ENCODE data around the gene CACNA1C. TPM values are rescaled to one million over a fixed set of nuclear protein-coding genes. Genes with fewer than 3 reads are reported as not detected.

Gene CACNA1C
- total RNA-seq, 5 donors from 2014 or later (not counting 1 experiment from before 2014, with no cell fraction given): 0.10 to 0.26 (median 0.16) TPM

GRCh38 chr12:2457215-2457932 is 404.6 kb downstream of the CACNA1C start:
- 92% methylated on average over 11 of the region's 23 CpGs for WGBS (ENCODE audit: insufficient coverage)
- Mint-ChIP-seq H3K9me3 (no peaks in the 10 kb centered on the region), H3K4me3 (no peak overlapping the region), H3K27ac (no peak overlapping the region), H3K36me3 (no peaks in the 10 kb centered on the region), H3K27me3 (no peaks in the 10 kb centered on the region), H3K4me1 (peaks cover 0 to 2% (median 0%) of the 10 kb centered on the region in 3 donors)
- H3K27me3 ChIP-seq (replicated peaks in 1 of 2; ENCODE audit: control insufficient read depth in 2 of 2, extremely low read depth in 1 of 2, insufficient read depth in 2 of 2, low read length in 1 of 2): peaks cover 0 to 9% of the 10 kb centered on the region in 2 experiments
- POLR2A ChIA-PET: no interaction called here
- no peaks in the 10 kb centered on the region for H3K9me3 ChIP-seq
- H3K36me3 ChIP-seq (ENCODE audit: control insufficient read depth in 2 of 2, extremely low read depth in 1 of 2, insufficient read depth in 1 of 2, low read length in 1 of 2): no peaks in the 10 kb centered on the region
- no peak for DNase-seq
- no peak overlapping the region for H3K4me3 ChIP-seq (ENCODE audit: control insufficient read depth in 1 of 2, extremely low read depth in 1 of 2, low read length in 1 of 2)
- H3K27ac ChIP-seq (ENCODE audit: low read length): no peak overlapping the region
- ATAC-seq (replicated peaks in 1 of 4): no peak
- CTCF ChIA-PET: interaction anchor here in 1 of 2 donors (0.6 kb wide), 1 partner anchor 63 kb away, joined by 4 read pairs; no protein-coding TSS in a partner anchor
- peaks cover 0 to 3% of the 10 kb centered on the region in 2 experiments for H3K4me1 ChIP-seq (ENCODE audit: control insufficient read depth in 1 of 2, extremely low read depth in 1 of 2, insufficient read depth in 2 of 2, low read length in 2 of 2)

DNA sequence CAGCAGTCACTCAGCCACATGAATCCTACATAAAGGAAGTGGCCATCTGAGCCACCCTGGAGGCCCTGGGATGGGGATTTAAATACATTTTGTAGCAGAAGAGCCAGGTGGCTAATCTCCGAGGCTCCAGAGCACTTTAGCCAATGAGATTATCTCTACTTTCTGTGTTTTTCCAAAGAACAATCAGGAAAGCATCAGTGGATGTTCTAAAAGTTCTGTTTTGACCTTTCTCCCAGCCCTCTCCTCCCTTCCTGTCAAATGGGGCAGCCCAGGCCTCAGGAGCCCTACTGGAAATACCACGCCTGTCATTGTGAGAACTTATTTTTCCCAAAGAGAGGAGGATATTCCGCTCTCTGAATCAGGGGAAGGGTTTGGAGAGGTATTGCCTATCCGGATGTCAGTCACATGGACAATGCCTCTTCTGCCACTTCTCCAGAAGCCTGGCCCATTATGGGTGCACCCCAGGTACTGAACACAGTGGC is 405.2 kb downstream of the CACNA1C start:
- Histone ChIP-seq H3K4me1 (ENCODE audit: control insufficient read depth in 1 of 2, extremely low read depth in 1 of 2, insufficient read depth in 2 of 2, low read length in 2 of 2) (peaks cover 0 to 3% of the 10 kb centered on the region in 2 experiments), H3K27me3 (replicated peaks in 1 of 2; ENCODE audit: control insufficient read depth in 2 of 2, extremely low read depth in 1 of 2, insufficient read depth in 2 of 2, low read length in 1 of 2) (peaks cover 0 to 9% of the 10 kb centered on the region in 2 experiments), H3K9me3 (no peaks in the 10 kb centered on the region), H3K27ac (ENCODE audit: low read length) (no peak overlapping the region), H3K36me3 (ENCODE audit: control insufficient read depth in 2 of 2, extremely low read depth in 1 of 2, insufficient read depth in 1 of 2, low read length in 1 of 2) (no peaks in the 10 kb centered on the region), H3K4me3 (ENCODE audit: control insufficient read depth in 1 of 2, extremely low read depth in 1 of 2, low read length in 1 of 2) (no peak overlapping the region)
- POLR2A ChIA-PET: no interaction called here
- H3K9me3 Mint-ChIP-seq: no peaks in the 10 kb centered on the region
- DNase-seq (no peak), ATAC-seq (replicated peaks in 1 of 4) (no peak)
- no peak overlapping the region for H3K4me3 Mint-ChIP-seq
- no peaks in the 10 kb centered on the region for H3K36me3 Mint-ChIP-seq
- WGBS (ENCODE audit: insufficient coverage): no CpG with 5 or more reads among the region's 4 CpGs
- no peak overlapping the region for H3K27ac Mint-ChIP-seq
- no peaks in the 10 kb centered on the region for H3K27me3 Mint-ChIP-seq
- H3K4me1 Mint-ChIP-seq: peaks cover 0 to 2% (median 0%) of the 10 kb centered on the region in 3 donors
- CTCF ChIA-PET: no interaction called here

DNA sequence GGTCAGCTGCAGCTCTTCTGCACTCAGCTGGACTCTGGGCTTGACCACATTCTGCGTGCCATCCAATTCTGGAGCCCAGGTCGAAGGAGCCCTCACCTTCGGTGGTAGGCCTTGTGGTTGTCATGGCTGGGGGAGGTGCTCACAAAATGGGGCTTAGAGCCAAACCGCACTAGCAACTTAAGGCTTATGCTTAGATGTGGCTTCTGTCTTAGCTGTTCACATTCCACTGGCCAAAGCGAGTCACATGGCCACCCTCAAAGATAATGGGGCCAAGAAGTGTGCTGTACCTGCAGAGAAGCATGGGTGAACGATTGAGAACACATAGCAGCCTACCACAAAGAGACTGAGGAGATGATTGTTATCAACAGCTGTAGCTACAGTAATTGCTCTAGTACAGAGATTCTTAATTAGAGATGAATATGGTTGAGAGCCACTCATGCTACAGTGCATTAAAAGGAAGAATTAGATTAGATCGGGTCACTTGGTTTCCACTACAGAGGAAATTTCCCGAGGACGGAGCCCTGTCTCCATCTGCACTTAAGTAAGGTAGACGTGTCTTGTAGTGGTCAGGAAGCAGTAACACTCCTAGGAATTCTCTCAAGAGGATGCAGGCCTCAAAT is 407.4 kb downstream of the CACNA1C start:
- H3K27me3 Mint-ChIP-seq: no peaks in the 10 kb centered on the region
- H3K36me3 Mint-ChIP-seq: no peaks in the 10 kb centered on the region
- DNase-seq (peak in 2 of 35 experiments; percentile 2 to 13), ATAC-seq (replicated peaks in 1 of 4) (no peak)
- H3K9me3 Mint-ChIP-seq: no peaks in the 10 kb centered on the region
- no peak overlapping the region for H3K27ac Mint-ChIP-seq
- Histone ChIP-seq H3K4me1 (ENCODE audit: control insufficient read depth in 1 of 2, extremely low read depth in 1 of 2, insufficient read depth in 2 of 2, low read length in 2 of 2) (peaks cover 0 to 3% of the 10 kb centered on the region in 2 experiments), H3K36me3 (ENCODE audit: control insufficient read depth in 2 of 2, extremely low read depth in 1 of 2, insufficient read depth in 1 of 2, low read length in 1 of 2) (no peaks in the 10 kb centered on the region), H3K4me3 (ENCODE audit: control insufficient read depth in 1 of 2, extremely low read depth in 1 of 2, low read length in 1 of 2) (no peak overlapping the region), H3K27ac (ENCODE audit: low read length) (no peak overlapping the region), H3K27me3 (replicated peaks in 1 of 2; ENCODE audit: control insufficient read depth in 2 of 2, extremely low read depth in 1 of 2, insufficient read depth in 2 of 2, low read length in 1 of 2) (peaks cover 0 to 9% of the 10 kb centered on the region in 2 experiments), H3K9me3 (no peaks in the 10 kb centered on the region)
- ChIA-PET CTCF (no interaction called here), POLR2A (no interaction called here)
- 61% methylated on average over 8 of the region's 10 CpGs for WGBS (ENCODE audit: insufficient coverage)
- H3K4me3 Mint-ChIP-seq: no peak overlapping the region
- peaks cover 0 to 2% (median 0%) of the 10 kb centered on the region in 3 donors for H3K4me1 Mint-ChIP-seq

DNA sequence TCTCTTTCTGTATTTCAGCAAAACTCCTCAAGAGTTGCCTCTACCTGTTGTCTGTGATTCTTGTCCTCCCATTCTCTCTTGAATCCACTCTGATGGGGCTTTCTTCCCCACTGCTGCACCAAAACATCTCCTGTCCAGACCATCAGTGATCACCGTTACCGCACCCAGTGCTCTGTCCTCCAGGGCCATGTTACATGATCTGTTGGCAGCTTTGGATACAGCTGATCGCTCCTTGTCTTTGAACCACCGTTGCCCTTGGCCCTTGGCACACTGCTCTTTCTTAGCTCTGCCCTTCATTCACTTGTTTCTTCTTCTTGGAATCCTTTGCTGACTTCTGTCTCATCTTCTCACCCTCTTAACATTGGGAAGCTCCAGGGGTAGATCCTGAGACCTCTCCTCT is 408.3 kb downstream of the CACNA1C start:
- Mint-ChIP-seq H3K4me3 (no peak overlapping the region), H3K27me3 (no peaks in the 10 kb centered on the region), H3K4me1 (peaks cover 0 to 2% (median 0%) of the 10 kb centered on the region in 3 donors), H3K27ac (no peak overlapping the region), H3K36me3 (no peaks in the 10 kb centered on the region), H3K9me3 (no peaks in the 10 kb centered on the region)
- Histone ChIP-seq H3K4me3 (ENCODE audit: control insufficient read depth in 1 of 2, extremely low read depth in 1 of 2, low read length in 1 of 2) (no peak overlapping the region), H3K9me3 (no peaks in the 10 kb centered on the region), H3K36me3 (ENCODE audit: control insufficient read depth in 2 of 2, extremely low read depth in 1 of 2, insufficient read depth in 1 of 2, low read length in 1 of 2) (no peaks in the 10 kb centered on the region), H3K4me1 (ENCODE audit: control insufficient read depth in 1 of 2, extremely low read depth in 1 of 2, insufficient read depth in 2 of 2, low read length in 2 of 2) (peaks cover 0 to 3% of the 10 kb centered on the region in 2 experiments), H3K27ac (ENCODE audit: low read length) (no peak overlapping the region), H3K27me3 (replicated peaks in 1 of 2; ENCODE audit: control insufficient read depth in 2 of 2, extremely low read depth in 1 of 2, insufficient read depth in 2 of 2, low read length in 1 of 2) (peaks cover 0 to 10% of the 10 kb centered on the region in 2 experiments)
- whole genome bisulfite sequencing (ENCODE audit: insufficient coverage): 80% methylated on average over 4 of the region's 4 CpGs
- DNase-seq: no peak
- POLR2A ChIA-PET: no interaction called here
- CTCF ChIA-PET: no interaction called here
- no peak for ATAC-seq (replicated peaks in 1 of 4)

DNA sequence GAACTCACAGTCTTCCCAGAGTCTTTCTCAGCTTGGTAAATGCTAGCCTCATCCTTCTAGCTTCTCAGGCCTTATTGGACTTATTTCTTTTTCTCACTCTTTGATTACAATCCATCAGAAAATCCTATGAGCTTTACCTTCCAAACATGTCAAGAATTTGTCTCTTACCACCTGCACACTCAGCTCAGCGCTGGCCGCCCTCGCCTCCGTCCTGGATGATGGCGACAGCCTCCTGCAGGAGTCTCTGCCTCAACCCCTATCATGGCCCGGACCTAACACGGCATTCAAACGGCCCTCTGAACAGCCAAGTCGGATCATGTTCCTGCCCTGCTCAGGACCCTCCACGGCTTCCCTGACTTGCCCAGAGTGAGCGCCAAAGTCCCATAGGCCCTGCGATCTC is 408.9 kb downstream of the CACNA1C start:
- Histone ChIP-seq H3K4me1 (ENCODE audit: control insufficient read depth in 1 of 2, extremely low read depth in 1 of 2, insufficient read depth in 2 of 2, low read length in 2 of 2) (peaks cover 0 to 3% of the 10 kb centered on the region in 2 experiments), H3K4me3 (ENCODE audit: control insufficient read depth in 1 of 2, extremely low read depth in 1 of 2, low read length in 1 of 2) (no peak overlapping the region), H3K9me3 (no peaks in the 10 kb centered on the region), H3K27ac (ENCODE audit: low read length) (no peak overlapping the region), H3K27me3 (replicated peaks in 1 of 2; ENCODE audit: control insufficient read depth in 2 of 2, extremely low read depth in 1 of 2, insufficient read depth in 2 of 2, low read length in 1 of 2) (peaks cover 0 to 6% of the 10 kb centered on the region in 2 experiments), H3K36me3 (ENCODE audit: control insufficient read depth in 2 of 2, extremely low read depth in 1 of 2, insufficient read depth in 1 of 2, low read length in 1 of 2) (no peaks in the 10 kb centered on the region)
- H3K36me3 Mint-ChIP-seq: no peaks in the 10 kb centered on the region
- ChIA-PET POLR2A (no interaction called here), CTCF (interaction anchor here in 1 of 2 donors (0.6 kb wide), 1 partner anchor 255 kb away, joined by 3 read pairs; no protein-coding TSS in a partner anchor)
- no peak overlapping the region for H3K27ac Mint-ChIP-seq
- no peaks in the 10 kb centered on the region for H3K9me3 Mint-ChIP-seq
- WGBS (ENCODE audit: insufficient coverage): 91% methylated on average over 12 of the region's 12 CpGs
- H3K4me3 Mint-ChIP-seq: no peak overlapping the region
- no peak for DNase-seq
- peaks cover 0 to under 1% of the 10 kb centered on the region in 2 donors for H3K27me3 Mint-ChIP-seq
- ATAC-seq (replicated peaks in 1 of 4): no peak
- peaks cover 0 to 2% (median 0%) of the 10 kb centered on the region in 3 donors for H3K4me1 Mint-ChIP-seq

GRCh38 chr12:2462087-2462486 is 409.3 kb downstream of the CACNA1C start:
- H3K36me3 ChIP-seq (ENCODE audit: control insufficient read depth in 2 of 2, extremely low read depth in 1 of 2, insufficient read depth in 1 of 2, low read length in 1 of 2): no peaks in the 10 kb centered on the region
- ATAC-seq (replicated peaks in 1 of 4): no peak
- H3K27ac ChIP-seq (ENCODE audit: low read length): no peak overlapping the region
- peaks cover 0 to 3% of the 10 kb centered on the region in 2 experiments for H3K4me1 ChIP-seq (ENCODE audit: control insufficient read depth in 1 of 2, extremely low read depth in 1 of 2, insufficient read depth in 2 of 2, low read length in 2 of 2)
- Mint-ChIP-seq H3K9me3 (no peaks in the 10 kb centered on the region), H3K27me3 (peaks cover 0 to 4% of the 10 kb centered on the region in 2 donors), H3K27ac (no peak overlapping the region), H3K4me1 (peaks cover 0 to 2% (median 0%) of the 10 kb centered on the region in 3 donors), H3K36me3 (no peaks in the 10 kb centered on the region), H3K4me3 (no peak overlapping the region)
- no peaks in the 10 kb centered on the region for H3K9me3 ChIP-seq
- WGBS (ENCODE audit: insufficient coverage): 96% methylated on average over 9 of the region's 14 CpGs
- no peak overlapping the region for H3K4me3 ChIP-seq (ENCODE audit: control insufficient read depth in 1 of 2, extremely low read depth in 1 of 2, low read length in 1 of 2)
- DNase-seq: no peak
- CTCF ChIA-PET: interaction anchor here in 1 of 2 donors (0.6 kb wide), 1 partner anchor 256 kb away, joined by 3 read pairs; no protein-coding TSS in a partner anchor
- POLR2A ChIA-PET: no interaction called here
- peaks cover 0 to 4% of the 10 kb centered on the region in 2 experiments for H3K27me3 ChIP-seq (replicated peaks in 1 of 2; ENCODE audit: control insufficient read depth in 2 of 2, extremely low read depth in 1 of 2, insufficient read depth in 2 of 2, low read length in 1 of 2)

Data from T-cell (primary cell).